Lower leg skin (tissue), 3 donors: ENCODE data around the gene RAB13.

Source experiments
- POLR2A ChIP-seq, 2 donors: fragments of 450-650 bp; IDR thresholded peaks; one replicate each; pipeline ENCODE4 v1.6.1; 2016 to 2017; ENCODE audit warnings: antibody characterized with exemption in 2 of 2, mild to moderate bottlenecking in 1 of 2, moderate library complexity in 1 of 2
- TF ChIP-seq, protein P1 (sequence below), 3 donors: fragments of 450-650 bp; IDR thresholded peaks; one replicate each; pipeline ENCODE4 v1.5.1; 2016; ENCODE audit warnings: antibody characterized with exemption in 3 of 3, mild to moderate bottlenecking in 3 of 3, moderate library complexity in 2 of 3

DNA sequence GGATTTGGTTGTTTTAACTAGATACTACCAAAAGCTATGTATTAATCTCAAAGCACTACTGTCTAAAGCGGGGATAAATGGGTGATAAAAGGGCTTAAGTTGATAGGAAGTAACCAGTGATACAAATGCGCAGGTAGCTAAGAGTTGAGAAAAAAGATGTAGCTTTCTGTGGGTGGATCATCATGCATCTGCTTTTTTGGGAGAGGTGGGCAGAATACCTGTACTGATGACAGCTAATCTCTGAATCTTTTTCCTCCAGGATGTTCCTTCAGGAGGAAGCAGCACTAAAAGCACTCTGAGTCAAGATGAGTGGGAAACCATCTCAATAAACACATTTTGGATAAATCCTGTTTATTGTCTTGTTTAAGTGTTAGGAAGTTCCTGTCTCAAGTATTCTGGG, 5.7 kb upstream of the RAB13 start:
- TF ChIP-seq, protein P1, sequence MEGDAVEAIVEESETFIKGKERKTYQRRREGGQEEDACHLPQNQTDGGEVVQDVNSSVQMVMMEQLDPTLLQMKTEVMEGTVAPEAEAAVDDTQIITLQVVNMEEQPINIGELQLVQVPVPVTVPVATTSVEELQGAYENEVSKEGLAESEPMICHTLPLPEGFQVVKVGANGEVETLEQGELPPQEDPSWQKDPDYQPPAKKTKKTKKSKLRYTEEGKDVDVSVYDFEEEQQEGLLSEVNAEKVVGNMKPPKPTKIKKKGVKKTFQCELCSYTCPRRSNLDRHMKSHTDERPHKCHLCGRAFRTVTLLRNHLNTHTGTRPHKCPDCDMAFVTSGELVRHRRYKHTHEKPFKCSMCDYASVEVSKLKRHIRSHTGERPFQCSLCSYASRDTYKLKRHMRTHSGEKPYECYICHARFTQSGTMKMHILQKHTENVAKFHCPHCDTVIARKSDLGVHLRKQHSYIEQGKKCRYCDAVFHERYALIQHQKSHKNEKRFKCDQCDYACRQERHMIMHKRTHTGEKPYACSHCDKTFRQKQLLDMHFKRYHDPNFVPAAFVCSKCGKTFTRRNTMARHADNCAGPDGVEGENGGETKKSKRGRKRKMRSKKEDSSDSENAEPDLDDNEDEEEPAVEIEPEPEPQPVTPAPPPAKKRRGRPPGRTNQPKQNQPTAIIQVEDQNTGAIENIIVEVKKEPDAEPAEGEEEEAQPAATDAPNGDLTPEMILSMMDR (IDR thresholded peaks at IDR 0.05) = no peak
- no peak for TF ChIP-seq POLR2A (IDR thresholded peaks at IDR 0.05)
